Epithelial cell of esophagus (primary cell): ENCODE results near the gene SNRPF.

Source experiments
- DNase-seq: peaks from one replicate; pipeline ENCODE4 v3.0.0; 2010; ENCODE audit warnings: low read depth
- H3K4me3 ChIP-seq: 2 replicates; pipeline ENCODE4 v1.5.1; 2011; ENCODE audit warnings: mild to moderate bottlenecking, low read length, control low read depth
- CTCF ChIP-seq: IDR thresholded peaks from 2 replicates; pipeline ENCODE4 v1.5.1; 2011; ENCODE audit warnings: low read depth, mild to moderate bottlenecking, low read length, control low read depth, inconsistent platforms; ENCODE audit not compliant: insufficient read depth; ENCODE audit errors: missing control alignments

The SNRPF gene

DNA sequence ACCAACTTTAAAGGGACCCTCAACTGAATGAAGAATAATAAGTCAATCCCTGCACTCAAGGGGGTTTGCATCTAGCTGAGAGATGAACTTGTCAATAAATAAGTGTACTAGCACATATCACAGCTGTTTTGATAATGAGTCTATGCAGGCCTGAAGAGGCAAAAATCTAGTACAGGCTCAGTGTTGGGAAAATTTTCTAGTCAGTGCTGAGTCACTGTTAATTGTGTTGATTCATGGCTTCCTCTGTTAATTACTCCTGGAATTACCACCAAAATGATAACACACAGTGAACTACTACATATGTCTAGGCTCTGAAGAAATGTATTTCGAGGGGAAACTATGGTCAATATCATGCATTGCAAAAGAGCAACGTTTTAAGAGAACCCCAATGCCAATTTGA, 18.9 kb downstream of the SNRPF start:
- DNase-seq = peak; percentile 48
- no peak for TF ChIP-seq CTCF

DNA sequence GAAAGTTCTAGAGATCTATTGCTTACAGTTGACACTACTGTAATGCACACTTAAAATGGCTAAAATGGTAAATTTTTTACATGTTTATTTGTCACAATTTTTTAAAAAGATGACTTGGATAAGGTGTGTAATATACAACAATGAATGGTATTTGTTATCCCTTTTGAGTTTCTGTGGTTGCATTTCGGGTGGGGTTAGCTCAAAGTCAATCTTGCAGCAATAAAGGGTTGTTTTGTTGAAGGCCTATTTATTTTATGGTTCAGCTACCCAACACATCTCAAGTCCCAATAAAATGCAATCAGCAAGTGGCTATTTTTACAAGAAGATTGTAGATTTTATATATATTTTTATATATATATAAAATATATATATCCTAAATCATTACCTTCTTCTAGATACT, 22.1 kb downstream of the SNRPF start:
- no peak for DNase-seq
- no peak for TF ChIP-seq CTCF

More for the DNA sequence above, 18.9 kb downstream of the SNRPF start:
- H3K4me3 ChIP-seq = no peak overlapping the region

GRCh38 chr12:95881331-95881955, 22.7 kb downstream of the SNRPF start:
- no peak for DNase-seq
- no peak overlapping the region for H3K4me3 ChIP-seq
- TF ChIP-seq CTCF = no peak

More for the DNA sequence above, 22.1 kb downstream of the SNRPF start:
- no peak overlapping the region for H3K4me3 ChIP-seq

DNA sequence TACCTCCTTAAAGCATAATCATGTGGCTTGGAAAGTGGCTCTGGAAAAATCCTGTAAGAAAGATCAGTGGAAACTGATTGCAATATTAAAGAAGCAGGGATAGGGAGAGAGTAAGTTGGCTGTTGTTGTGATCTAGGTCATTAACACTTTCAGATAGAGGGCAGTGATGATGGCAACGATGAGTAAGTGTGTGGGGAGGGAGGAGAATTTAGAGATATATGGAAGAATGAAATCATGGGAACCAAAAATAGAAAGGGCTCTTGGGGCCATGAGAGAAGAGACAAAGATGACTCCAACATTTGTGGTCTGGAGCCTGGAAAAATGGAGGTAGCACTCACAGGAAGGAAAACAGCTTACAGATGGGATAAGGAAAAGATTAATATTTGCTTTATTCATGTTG, 23.3 kb downstream of the SNRPF start:
- no peak for TF ChIP-seq CTCF
- no peak for DNase-seq
- no peak overlapping the region for H3K4me3 ChIP-seq

DNA sequence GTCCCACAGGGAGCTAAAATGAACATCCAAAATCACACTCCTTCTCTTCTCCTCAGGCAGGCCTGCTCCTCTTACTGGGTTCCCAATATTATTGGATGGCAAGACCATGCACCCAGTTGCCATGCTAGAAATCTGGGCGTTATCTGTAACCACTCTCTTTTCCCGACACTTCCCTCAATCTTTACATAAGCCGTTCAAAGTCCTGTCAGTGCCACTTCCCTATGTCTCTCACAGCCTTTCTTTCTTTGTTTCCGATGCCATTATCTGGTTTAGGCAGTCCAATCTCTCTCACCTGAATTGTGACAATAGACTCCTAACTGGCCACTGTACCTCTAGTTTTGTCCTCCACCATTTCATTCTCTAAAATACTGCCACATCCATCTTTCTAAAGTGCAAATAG, 24.1 kb downstream of the SNRPF start:
- no peak for DNase-seq
- TF ChIP-seq CTCF = no peak
- H3K4me3 ChIP-seq = no peak overlapping the region

GRCh38 chr12:95884998-95885397, 26.2 kb downstream of the SNRPF start:
- DNase-seq = no peak
- TF ChIP-seq CTCF = no peak
- no peak overlapping the region for H3K4me3 ChIP-seq

DNA sequence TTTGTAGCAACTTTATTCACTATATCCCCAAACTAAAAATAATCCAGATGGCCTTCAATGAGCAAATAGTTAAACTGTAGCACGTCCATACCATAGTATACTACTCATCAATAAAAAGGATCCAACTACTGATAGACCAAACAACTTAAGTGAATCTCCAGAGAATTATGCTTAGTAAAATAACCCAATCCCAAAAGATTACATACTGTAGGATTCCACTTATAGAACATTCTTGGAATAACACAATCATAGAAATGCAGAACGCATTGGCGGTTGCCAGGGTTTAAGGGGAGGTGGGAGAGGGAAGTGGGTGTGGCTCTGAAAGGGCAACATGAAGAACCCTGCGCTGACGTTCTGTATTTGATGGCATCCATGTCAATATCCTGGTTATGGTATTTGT, 28.6 kb downstream of the SNRPF start:
- no peak for TF ChIP-seq CTCF
- H3K4me3 ChIP-seq = no peak overlapping the region
- no peak for DNase-seq
